Keratinocyte (primary cell): Measurements from ENCODE around the gene TOLLIP.

Experiments
- EZH2 ChIP-seq: IDR thresholded peaks from one replicate; pipeline ENCODE4 v1.6.1; 2012; ENCODE audit warnings: inconsistent platforms, mild to moderate bottlenecking, low read length, moderate library complexity
- TF ChIP-seq, protein P1 (sequence below), 3 experiments: IDR thresholded peaks in 1 of 3; conservative IDR thresholded peaks in 1 of 3; optimal IDR thresholded peaks in 1 of 3; 2 replicates in 2 of 3; 3 replicates in 1 of 3; pipeline versions ENCODE3 to v1.5.1; 2011; ENCODE audit warnings: low read length in 3 of 3, mild to moderate bottlenecking in 3 of 3, moderate library complexity in 2 of 3, control low read depth in 1 of 3, inconsistent platforms in 1 of 3; ENCODE audit not compliant: insufficient read depth in 2 of 3; ENCODE audit errors: extremely low read depth in 1 of 3

- TF ChIP-seq, protein P1, sequence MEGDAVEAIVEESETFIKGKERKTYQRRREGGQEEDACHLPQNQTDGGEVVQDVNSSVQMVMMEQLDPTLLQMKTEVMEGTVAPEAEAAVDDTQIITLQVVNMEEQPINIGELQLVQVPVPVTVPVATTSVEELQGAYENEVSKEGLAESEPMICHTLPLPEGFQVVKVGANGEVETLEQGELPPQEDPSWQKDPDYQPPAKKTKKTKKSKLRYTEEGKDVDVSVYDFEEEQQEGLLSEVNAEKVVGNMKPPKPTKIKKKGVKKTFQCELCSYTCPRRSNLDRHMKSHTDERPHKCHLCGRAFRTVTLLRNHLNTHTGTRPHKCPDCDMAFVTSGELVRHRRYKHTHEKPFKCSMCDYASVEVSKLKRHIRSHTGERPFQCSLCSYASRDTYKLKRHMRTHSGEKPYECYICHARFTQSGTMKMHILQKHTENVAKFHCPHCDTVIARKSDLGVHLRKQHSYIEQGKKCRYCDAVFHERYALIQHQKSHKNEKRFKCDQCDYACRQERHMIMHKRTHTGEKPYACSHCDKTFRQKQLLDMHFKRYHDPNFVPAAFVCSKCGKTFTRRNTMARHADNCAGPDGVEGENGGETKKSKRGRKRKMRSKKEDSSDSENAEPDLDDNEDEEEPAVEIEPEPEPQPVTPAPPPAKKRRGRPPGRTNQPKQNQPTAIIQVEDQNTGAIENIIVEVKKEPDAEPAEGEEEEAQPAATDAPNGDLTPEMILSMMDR (optimal IDR thresholded peaks at IDR 0.05 in 1 of 3, IDR thresholded peaks at IDR 0.05 in 1 of 3, conservative IDR thresholded peaks at IDR 0.05 in 1 of 3; ENCODE audit: extremely low read depth in 1 of 3, insufficient read depth in 2 of 3, low read length in 3 of 3), result no peak
- no peak for TF ChIP-seq EZH2
Observed at GRCh38 chr11:1275021-1275420, 34.4 kb downstream of the TOLLIP start.
